ENCODE measurements around the gene SYT12.

SYT12 gene

DNA sequence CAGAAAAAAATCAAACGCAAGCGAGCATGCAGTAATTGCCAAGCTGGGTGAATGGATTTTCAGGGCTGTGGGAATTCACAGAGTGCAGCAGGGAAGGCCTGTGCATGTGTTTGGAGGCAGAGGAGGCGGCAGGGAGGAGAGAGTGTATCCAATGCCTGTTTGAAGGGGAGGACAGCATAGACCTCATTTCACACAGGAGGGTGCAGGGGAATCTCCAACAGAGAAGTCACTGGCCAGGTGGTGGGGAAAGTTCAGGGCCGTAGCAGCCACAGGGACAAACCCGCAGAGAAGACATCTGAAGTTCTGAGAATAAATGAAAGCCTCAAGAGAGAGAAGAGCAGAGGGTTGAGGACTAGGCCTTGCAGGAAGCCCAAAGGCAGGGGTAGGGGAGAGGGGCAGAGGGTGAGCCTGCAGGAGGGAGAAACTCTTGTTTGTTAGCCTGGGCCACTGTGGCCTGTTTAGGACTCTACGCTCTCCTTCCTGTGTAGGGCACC lies 76.9 kb downstream of the SYT12 start:
- Histone ChIP-seq H3K79me2 (ENCODE audit: insufficient read depth, low read length) (no peaks in the 10 kb centered on the region), H3K27me3 (ENCODE audit: insufficient read depth, low read length, poor library complexity, severe bottlenecking) (no peaks in the 10 kb centered on the region), H3K36me3 (ENCODE audit: insufficient read depth, low read length) (no peaks in the 10 kb centered on the region), H3K4me2 (ENCODE audit: low read depth, low read length, poor library complexity, severe bottlenecking) (no peak overlapping the region), H3K9me3 (ENCODE audit: insufficient read depth, low read depth, low read length) (no peaks in the 10 kb centered on the region), H3K9me2 (replicated peaks; ENCODE audit: low read depth, low read length) (no peaks in the 10 kb centered on the region), H3K9ac (ENCODE audit: low read depth, low read length, poor library complexity, severe bottlenecking) (peak overlapping the region; percentile 33), H3K4me1 (ENCODE audit: insufficient read depth, low read length, poor library complexity, severe bottlenecking) (peaks cover 25% of the 10 kb centered on the region), H2AFZ (ENCODE audit: low read length) (peak overlapping the region; percentile 63; the same call in 1 of the 2 replicates), H3F3A (ENCODE audit: low read depth) (no peaks in the 10 kb centered on the region), H4K20me1 (ENCODE audit: insufficient read depth, low read length, poor library complexity, severe bottlenecking) (no peaks in the 10 kb centered on the region), H3K4me3 (ENCODE audit: low read length, poor library complexity, severe bottlenecking) (no peak overlapping the region)
- TF ChIP-seq EZH2phosphoT487 (IDR thresholded peaks at IDR 0.05; ENCODE audit: borderline replicate concordance): no peak
- TF ChIP-seq, protein P1, sequence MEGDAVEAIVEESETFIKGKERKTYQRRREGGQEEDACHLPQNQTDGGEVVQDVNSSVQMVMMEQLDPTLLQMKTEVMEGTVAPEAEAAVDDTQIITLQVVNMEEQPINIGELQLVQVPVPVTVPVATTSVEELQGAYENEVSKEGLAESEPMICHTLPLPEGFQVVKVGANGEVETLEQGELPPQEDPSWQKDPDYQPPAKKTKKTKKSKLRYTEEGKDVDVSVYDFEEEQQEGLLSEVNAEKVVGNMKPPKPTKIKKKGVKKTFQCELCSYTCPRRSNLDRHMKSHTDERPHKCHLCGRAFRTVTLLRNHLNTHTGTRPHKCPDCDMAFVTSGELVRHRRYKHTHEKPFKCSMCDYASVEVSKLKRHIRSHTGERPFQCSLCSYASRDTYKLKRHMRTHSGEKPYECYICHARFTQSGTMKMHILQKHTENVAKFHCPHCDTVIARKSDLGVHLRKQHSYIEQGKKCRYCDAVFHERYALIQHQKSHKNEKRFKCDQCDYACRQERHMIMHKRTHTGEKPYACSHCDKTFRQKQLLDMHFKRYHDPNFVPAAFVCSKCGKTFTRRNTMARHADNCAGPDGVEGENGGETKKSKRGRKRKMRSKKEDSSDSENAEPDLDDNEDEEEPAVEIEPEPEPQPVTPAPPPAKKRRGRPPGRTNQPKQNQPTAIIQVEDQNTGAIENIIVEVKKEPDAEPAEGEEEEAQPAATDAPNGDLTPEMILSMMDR (conservative IDR thresholded peaks at IDR 0.05; ENCODE audit: low read length): no peak

Measured in Loucy (cell line).